ENCODE data around the gene CPZ.
"Not testable (repeated sequence)": the region's sequence is repeated elsewhere in the genome, so short reads cannot be mapped to it uniquely, and the experiment has no call there.

CPZ gene

GRCh38 chr4:8557151-8558076 is 35.2 kb upstream of the CPZ start:
- no peak for DNase-seq

- no peak for DNase-seq
These were observed 34.2 kb upstream of the CPZ start for GRCh38 chr4:8558080-8558960.

- DNase-seq, result no peak
These were observed 33.6 kb upstream of the CPZ start for GRCh38 chr4:8559011-8559410.

GRCh38 chr4:8559524-8560264 is 32.9 kb upstream of the CPZ start:
- no peak for DNase-seq

- DNase-seq, result no peak
These were observed 32.1 kb upstream of the CPZ start for GRCh38 chr4:8560265-8561047.

GRCh38 chr4:8564595-8564994 is 28.0 kb upstream of the CPZ start:
- DNase-seq, result no peak

- no peak for DNase-seq
These were observed 24.4 kb upstream of the CPZ start for GRCh38 chr4:8568068-8568668.

GRCh38 chr4:8570201-8570600 is 22.4 kb upstream of the CPZ start:
- no peak for DNase-seq

- no peak for DNase-seq
These were observed 20.6 kb upstream of the CPZ start for GRCh38 chr4:8571702-8572685.

- DNase-seq, result no peak
These were observed 19.3 kb upstream of the CPZ start for GRCh38 chr4:8573266-8573665.

GRCh38 chr4:8574796-8575370 is 17.7 kb upstream of the CPZ start:
- DNase-seq, result no peak

GRCh38 chr4:8575457-8575856 is 17.1 kb upstream of the CPZ start:
- DNase-seq, result no peak

GRCh38 chr4:8576591-8576990 is 16.0 kb upstream of the CPZ start:
- not testable (repeated sequence) for DNase-seq

GRCh38 chr4:8577046-8577445 is 15.5 kb upstream of the CPZ start:
- no peak for DNase-seq

- DNase-seq, result no peak
These were observed 14.6 kb upstream of the CPZ start for GRCh38 chr4:8577972-8578371.

- no peak for DNase-seq
These were observed 13.8 kb upstream of the CPZ start for GRCh38 chr4:8578717-8579116.

- DNase-seq, result no peak
These were observed 12.8 kb upstream of the CPZ start for GRCh38 chr4:8579526-8580320.

- peak; percentile 50 for DNase-seq
These were observed 12.1 kb upstream of the CPZ start, which contains the start of gene GPR78 for GRCh38 chr4:8580321-8581093. Gene GPR78, plus strand, starts transcription at chr4:8580392. Its CDS starts 591 bp downstream, at chr4:8580983.
